Right hindlimb (tissue), 1 donor: ENCODE results near the gene UBP1.
"Not testable (repeated sequence)": the region's sequence is repeated elsewhere in the genome, so short reads cannot be mapped to it uniquely, and the experiment has no call there.

ENCODE experiments used
- DNase-seq: peaks from one replicate; pipeline ENCODE4 v3.0.0-alpha.2; 2018

The UBP1 gene

DNA sequence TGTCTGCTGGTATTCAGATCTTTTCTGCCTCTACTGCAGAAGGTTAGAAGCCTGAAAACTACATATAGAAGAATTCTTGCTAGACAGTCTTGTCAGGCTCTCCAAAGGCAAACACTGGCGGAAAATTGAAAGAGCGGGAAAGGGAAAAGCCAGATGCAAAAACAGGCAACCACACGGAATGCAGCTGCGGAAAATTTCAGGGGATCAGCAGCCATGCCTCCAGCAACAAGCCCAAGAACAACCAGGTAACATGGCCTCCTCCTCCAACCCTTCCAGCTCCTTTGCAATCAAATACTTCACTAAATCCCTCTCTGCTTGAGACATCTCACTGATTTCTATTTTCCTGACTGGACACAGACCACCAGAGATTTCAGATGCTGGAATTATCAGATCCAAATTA lies 9.6 kb downstream of the UBP1 start:
- no peak for DNase-seq

DNA sequence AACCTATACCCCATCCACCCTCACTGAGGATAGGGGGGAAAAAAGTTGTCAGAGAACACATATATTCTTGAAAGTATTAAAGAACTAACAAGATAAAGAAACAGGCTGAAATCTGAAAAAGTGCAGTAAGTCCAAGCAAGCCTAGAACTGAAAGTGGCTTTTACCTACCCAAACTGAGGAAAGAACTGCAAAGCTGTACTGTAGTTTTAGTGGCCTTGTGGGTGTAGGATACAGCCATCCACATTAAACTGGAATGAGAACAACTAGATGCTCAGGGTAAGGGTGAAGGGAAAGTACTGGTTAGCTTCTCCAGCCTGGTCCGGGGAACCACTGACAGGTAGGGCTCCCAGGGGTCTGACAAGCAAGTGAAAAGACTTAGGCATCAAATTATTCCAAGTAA lies 10.1 kb downstream of the UBP1 start:
- no peak for DNase-seq

DNA sequence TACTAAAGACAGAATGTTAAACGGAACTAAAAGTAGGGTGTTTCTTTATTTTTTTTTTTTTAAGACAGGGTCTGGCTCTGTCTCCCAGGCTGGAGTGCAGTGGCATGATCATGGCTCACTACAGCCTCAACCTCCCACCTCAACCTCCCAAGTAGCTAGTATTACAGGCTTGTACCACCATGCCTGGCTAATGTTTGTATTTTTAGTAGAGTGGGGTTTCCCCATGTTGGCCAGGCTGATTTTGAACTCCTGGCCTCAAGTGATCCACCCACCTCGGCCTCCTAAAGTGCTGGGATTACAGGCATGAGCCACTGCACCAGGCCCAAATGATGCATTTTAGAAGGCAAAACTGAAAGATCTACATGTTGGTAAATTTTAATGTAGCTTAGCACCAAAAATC lies 10.9 kb downstream of the UBP1 start:
- not testable (repeated sequence) for DNase-seq

DNA sequence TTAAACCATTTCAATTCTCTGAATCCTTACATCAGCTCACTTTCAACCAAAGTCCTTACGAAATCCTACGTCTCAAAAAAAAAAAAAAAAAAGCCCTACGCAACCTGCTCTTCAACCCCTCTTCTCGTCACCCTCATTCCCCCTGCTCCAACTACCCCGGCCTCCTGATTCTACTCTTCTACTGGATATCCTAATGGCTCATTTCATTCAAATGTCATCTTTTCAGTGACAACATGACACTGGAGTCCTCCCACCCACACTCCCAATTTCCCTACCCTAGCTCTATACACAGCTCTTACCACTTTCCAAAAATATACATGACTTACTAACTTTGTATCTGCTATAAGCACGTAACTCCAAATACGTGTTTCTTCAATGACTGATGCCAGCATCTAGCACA lies 11.5 kb downstream of the UBP1 start:
- no peak for DNase-seq

DNA sequence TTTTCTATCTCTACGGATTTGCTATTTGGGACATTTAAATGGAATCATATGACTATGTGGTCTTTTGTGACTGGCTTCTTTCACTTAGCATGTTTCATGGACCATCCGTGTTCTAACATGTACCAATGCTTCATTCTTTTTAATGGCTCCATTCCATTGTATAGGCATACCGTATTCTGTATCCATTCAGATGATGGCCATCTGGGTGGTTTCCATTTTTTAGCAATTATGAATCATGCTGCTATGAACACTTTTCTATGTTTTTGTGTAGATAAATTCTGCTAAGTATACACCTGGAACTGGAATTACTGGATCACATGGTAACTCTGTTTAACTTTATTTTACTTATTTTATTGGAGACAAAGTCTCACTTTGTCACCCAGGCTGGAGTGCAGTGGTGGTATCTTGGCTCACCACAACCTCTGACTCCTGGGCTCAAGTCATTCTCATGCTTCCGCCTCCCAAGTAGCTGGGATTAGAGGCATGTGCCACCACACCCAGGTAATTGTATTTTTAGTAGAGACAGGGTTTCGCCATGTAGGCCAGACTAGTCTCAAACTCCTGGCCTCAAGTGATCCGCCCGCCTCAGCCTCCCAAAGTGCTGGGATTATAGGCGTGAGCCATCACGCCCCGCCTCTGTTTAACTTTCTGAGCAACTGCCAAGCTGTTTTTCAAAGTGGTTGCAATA lies 13.4 kb downstream of the UBP1 start:
- DNase-seq: no peak

DNA sequence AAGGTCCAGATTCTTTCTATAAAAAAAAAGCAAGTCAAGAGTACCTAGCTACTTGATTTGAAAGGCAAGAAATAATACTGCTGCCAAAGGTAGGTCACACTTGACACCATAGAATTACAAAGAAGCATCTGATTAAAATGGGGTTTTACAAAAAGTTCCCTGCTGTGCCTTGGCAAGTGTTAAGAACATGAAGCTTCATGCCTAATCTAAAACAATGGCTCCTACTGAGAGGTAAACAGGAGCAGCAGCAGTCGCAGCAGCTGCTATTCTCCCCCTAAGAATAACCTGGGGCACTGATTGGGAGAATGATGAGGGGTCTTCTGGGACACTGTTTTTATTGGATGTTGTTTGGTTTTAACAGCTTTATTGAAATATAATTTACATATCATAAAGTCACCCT lies 14.1 kb downstream of the UBP1 start:
- DNase-seq: no peak

DNA sequence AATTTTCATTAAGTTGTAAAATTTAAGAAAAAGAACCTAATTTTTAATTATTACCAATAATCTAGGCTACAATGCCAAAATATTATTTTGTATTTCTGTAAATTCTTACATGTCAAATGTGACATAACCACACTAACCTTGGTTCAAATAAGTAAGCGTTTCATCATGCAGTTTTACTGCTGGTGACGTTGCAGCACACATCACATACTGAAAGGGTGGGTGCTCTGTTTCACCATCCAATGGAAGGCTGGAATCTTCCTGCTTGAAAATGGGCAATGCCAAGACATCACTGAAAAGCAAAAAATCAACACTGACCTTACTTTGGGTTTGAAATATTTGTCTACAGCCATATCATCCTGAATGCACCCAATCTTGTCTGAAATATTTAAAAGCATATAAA lies 14.8 kb downstream of the UBP1 start:
- DNase-seq: no peak

DNA sequence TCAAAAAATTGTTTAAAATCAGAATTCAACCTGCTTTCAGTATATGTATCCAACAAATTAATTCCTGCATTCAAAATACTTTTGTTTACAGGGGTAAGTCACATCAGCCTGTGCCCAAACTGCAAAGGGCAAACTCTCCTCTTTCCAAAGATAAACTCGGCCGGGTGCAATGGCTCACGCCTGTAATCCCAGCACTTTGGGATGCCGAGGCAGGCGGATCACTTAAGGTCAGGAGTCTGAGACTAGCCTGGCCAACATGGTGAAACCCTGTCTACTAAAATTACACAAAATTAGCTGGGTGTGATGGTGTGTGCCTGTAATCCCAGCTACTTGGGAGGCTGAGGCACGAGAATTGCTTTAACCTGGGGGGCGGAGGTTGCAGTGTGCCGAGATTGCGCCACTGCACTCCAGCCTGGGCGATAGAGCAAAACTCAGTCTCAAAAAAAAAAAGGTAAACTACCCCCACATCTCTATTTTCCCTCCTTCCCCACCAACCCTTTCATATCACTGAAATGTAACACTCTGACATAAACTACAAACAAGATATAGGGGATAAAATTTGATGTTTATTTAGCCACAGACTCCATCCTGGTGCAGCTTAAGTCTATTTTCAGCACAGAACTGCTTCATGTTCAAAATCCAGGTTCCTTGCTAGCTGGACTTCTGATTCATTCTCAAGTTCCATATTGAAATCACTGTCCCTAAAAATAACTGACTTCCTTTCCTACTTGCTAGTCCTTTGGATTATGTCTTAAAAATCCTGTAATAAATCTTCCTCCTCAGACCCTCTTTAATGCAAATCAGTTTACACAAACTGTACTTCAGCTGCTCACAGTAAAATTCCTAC lies 15.4 kb downstream of the UBP1 start:
- DNase-seq: no peak

DNA sequence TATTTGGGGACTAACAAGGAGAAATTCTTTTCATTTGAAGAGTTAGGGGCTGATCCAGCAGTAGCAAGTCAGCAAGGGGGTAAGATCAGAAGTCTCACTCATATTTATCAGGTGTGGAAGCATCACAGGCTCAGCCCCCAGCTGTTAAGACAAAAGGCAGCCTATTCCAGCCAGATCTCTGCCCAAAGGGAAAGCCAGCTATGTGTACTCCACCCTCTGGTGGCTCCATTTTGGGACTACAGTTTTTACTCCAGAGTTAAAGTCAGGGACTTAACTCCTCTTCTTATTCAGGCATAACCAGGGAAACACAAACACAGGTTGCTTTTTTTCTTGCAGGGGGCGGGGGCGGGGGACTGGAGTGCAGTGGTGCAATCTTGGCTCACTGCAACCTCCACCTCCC lies 19.2 kb downstream of the UBP1 start:
- DNase-seq: no peak

DNA sequence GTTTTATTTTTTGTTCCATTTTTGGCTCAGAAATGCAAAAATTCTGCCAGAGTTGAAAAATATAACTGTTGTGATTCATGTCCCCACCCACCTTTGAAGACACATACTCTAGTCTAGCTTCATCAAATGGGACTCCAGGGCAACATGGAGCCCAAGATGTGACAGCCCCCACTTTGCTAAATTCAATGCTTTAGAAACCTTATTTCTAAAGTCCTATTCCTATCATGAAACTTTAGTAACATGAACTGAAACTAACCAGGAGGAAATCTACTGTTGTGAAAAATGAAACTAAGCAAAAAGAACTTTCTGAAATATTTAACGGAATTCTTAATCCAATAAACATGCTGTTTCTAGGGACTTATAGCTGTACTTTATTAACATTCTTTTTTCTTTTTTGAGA lies 20.3 kb downstream of the UBP1 start:
- no peak for DNase-seq

DNA sequence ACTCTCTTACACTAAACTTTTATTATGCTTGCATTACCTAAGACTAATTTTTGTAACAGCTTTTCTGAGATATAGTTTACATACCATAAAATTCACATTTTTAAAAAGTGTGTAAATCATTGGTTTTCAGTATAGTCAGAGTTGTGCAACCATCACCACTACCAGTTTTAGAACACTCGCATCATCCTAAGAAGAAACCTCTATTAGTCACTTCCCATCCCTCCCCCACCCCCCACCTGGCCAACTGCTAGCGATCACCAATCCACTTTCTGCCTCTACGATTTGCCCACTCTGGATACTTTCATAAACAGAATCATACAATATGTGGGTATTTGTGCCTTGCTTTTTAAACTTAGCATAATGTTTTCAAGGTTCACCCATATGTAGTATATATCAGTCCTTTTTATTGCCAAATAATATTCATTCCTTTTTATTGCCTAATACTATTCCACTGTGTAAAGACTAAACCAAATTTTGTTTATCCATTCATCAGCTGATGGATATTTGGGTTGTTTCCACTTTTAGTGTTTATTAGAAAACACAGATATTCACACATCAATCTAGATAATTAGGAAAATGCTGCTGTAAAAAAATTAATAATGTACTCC lies 23.0 kb downstream of the UBP1 start:
- DNase-seq: no peak

DNA sequence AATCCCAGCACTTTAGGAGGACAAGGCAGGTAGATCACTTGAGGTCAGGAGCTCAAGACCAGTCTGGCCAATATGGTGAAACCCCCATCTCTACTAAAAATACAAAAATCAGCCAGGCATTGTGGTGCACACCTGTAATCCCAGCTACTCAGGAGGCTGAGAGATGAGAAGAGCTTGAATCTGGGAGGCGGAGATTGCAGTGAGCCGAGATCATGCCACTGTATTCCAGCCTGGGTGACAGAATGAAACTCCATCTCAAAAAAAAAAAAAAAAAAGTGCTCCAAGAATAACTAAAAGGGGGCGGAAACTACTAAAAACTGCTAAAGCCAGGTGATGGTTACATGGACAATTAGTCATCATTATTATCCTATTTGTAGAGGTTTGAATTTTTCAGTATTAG lies 29.4 kb downstream of the UBP1 start:
- DNase-seq: not testable (repeated sequence)

DNA sequence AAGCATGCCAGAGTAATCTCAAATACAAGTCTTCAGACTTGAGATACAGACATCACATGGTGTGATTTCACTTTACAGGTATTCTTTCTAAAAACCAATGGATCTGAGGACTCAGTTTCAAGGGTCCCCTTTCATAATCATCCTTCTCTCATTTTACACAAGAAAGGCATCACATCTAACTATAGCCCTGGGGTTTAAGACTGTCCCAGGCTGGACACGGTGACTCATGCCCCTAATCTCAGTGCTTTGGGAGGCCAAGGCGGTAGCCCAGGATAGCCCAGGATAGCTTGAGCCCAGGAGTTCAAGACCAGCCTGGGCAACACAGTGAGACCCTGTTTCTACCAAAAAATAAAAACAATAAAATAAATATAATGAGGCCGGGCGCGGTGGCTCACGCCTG lies 36.4 kb downstream of the UBP1 start:
- DNase-seq: no peak

DNA sequence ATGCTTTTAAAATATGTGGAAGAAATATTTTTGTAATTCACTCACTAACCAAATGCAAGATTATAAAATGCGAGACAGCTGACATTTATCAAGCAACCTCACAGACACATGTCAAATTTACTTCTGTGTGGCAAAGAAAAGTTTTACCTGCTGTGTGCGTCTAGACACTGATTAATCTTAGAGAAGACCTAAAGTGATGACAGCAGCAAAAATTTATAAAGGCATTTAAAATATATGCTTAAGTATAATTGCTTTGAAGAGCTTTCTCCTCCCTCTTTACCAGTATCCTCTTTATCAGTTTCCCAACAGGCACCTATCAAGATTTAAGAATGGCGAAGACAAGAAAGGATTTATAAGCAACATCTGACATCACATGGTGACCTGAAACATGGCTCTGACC lies 37.3 kb downstream of the UBP1 start:
- DNase-seq: no peak

DNA sequence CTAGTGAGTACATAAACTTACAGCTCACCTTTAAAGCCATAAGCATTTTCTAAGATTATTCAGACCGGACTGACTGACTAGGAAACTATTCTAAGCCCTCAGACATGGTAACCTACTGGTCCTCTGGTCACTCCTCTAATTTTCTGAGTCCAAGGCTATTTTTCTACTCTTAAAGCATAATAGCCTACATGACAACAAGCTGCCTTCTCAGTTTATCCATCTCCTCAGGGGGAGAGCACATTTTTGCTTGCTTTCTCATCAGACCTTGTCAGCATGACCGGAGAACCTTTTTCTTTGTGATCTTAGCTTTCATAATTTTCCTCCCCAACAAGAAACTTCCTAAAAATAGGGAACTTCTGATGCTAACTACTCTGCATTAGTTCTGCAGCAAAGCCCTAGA lies 38.4 kb downstream of the UBP1 start:
- no peak for DNase-seq

DNA sequence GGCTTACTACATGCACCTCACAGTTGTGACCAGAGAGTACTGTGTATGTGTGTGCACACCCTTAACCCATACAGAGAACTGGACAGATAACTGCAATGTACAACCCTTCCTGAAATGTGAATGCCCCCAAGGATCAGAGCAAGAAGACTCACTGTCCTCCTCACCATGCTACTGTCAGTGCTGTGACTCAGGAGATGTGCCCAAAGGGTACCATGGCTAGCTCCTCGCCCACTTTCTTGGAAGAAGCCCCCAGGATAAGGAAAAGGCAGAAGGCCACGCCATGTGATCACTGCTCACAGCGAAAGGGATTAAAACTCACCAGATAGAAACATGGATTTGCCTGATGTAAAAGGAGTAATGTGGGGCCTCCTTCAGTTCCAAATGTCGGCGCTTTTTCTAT lies 41.8 kb downstream of the UBP1 start:
- DNase-seq: no peak

DNA sequence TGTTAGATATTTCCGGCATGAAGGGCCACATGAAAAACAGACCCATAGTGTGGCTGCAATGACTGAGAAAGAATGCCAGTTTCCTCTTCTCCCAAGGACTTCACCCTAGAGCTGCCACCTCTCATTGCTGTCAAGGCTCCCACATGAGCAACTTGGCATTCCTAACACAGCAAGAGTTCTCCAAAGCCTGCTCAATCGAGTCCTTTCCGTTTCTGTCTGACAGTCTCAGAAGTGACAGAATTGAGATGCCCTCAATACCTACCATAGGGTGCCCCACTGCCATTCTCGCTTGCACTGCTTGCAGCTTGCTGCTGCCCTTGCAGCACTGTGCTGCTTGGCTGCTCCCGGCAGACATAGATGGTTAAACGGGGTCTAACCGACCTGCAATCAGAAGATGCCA lies 44.3 kb downstream of the UBP1 start:
- no peak for DNase-seq

DNA sequence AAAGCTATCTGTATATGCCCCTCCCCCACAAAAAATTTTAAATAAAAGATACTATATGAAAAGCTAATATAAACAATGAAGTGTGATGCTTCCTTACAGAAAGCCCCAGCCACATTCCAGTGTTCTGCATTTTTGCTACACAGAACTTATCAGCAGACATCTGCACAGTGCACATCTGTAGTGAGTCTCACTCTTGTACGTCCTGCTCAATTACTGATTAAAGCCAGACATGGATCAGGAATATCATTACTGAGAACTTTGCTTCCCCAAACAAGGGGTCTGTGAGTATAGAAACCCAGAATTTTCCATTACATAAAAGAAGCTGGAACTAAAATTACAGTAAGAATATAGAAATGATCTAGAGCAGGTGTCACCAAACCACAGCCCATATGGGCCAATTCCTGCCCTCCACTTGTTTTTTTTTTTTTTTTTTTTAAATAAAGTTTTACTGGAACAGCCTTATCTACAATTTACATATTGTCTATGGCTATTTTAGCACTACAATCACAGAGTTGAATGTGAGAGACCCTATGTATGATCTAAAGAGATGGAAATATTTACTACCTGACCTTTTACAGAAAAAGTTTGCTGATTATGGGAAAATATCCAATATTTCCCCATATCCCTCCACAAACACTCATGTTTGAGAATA lies 45.7 kb downstream of the UBP1 start:
- DNase-seq: no peak

DNA sequence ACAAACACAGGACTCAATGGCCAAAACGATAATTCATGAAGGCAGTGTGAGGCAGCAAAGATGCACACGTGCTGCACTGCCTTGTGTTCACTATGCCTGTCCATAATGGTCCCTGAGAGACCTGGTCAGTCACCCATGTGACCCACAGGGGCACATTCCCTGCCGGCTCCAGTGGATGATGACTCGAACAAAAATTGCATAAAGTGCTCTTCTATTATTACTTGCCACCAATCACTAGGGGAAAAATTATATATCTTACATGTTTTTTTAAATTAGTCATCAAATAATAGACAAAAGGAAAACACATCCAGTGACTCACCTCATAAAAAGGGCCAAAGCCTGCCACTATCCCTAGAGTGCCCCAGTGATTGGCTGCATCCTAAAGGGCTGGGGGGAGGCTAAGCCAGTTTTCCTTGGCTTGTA lies 47.5 kb downstream of the UBP1 start:
- DNase-seq: no peak

DNA sequence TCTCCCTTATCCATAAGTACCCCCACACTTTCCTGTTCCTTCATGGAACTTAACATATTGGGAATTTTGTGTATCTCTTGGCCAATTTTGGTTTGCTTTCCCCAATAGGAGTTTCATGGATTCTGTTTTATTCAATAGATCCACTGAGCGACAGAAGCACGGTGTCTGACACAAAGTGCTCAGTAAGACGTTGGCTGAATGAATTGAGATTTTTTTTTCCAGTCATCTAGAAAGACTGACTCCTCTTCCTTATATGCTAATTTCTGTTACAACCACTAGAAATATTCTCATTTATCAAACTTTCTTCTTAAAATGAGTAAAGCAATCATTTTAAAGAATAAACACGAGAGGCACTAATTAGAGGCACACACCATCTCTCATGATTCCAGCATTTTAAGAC lies 48.1 kb downstream of the UBP1 start:
- DNase-seq: no peak

DNA sequence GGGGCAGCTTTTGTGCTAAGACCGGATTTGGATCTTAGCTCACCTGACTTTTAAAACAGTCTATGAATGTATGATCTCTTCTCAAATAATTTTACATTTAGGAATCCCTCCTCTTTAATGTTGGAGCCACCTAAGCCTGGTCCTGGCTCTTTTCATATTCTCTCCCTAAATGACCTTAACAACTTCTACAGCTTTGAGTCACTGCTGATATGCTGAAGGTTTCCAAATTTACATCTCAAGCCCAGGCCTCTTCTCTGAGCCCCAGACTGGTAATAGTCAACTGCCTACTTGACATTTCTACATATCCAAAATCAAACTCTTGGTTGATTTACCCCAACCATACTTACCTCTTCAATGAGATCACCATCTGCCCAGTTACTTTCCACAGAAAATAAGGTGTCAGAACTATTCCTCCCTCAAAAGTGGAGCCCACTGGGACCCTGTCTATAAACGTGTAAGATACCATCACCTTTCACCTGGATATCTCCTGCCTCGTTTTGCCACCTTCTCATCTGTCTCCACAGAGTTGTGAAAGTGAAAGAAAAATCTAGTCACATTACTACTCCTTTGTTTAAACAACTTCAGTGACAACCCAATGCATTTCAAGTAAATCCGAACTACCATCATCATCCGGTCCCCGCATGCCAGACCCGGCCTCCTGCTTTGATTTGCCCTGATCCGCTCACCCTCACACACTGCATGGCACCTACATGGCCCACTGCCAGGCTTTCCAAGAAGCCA lies 48.8 kb downstream of the UBP1 start:
- no peak for DNase-seq

DNA sequence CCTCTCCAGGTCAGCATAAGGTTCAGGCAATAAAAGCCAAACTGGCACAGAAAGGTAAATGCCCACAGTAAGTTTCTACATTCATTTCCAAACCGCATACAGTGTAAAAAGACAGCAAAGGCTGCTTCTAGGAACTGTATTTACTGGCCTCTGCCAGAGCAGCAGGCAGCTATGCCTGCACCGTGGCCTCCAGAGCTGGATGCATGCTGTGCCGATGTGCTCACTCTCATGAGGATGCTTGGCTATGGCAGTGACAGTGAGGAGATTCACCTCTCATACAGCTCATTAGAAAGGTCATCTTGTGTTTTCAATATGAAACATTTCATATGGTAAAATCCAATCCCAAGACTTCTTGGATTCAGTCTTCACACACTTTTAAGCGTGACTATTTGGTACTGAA lies 50.3 kb downstream of the UBP1 start:
- DNase-seq: no peak
